Endothelial cell of umbilical vein (primary cell): Measurements from ENCODE around the gene MGST1.

Experiments used
- EZH2 ChIP-seq: IDR thresholded peaks from 2 replicates; pipeline ENCODE4 v1.6.1; 2012; ENCODE audit warnings: borderline replicate concordance, low read depth, mild to moderate bottlenecking, moderate library complexity, low read length, inconsistent platforms; ENCODE audit not compliant: severe bottlenecking
- FOS ChIP-seq: IDR thresholded peaks from 2 replicates; pipeline ENCODE4 v1.6.1; 2011; ENCODE audit warnings: mild to moderate bottlenecking, low read length, moderate library complexity, borderline replicate concordance; ENCODE audit not compliant: insufficient read depth
- GATA2 ChIP-seq: IDR thresholded peaks from 2 replicates; pipeline ENCODE4 v1.7.0; 2011; ENCODE audit warnings: low read depth, mild to moderate bottlenecking, moderate library complexity, mixed read lengths, low read length; ENCODE audit not compliant: insufficient read length, insufficient read depth
- POLR2A ChIP-seq: IDR thresholded peaks from 2 replicates; pipeline ENCODE4 v1.6.1; 2012; ENCODE audit warnings: low read depth, mild to moderate bottlenecking, control low read depth, low read length
- TF ChIP-seq, protein P1 (sequence below), 2 donors: IDR thresholded peaks; 1 replicate in 1 of 2; 2 replicates in 1 of 2; pipeline ENCODE4 v1.5.1; 2011; ENCODE audit warnings: low read length in 2 of 2, mild to moderate bottlenecking in 2 of 2, moderate library complexity in 2 of 2, control low read depth in 1 of 2, inconsistent platforms in 1 of 2, low read depth in 1 of 2; ENCODE audit not compliant: insufficient read depth in 1 of 2; ENCODE audit errors: extremely low read depth in 1 of 2
- TF ChIP-seq, protein P2 (sequence below): IDR thresholded peaks from 2 replicates; pipeline ENCODE4 v1.6.1; 2011; ENCODE audit not compliant: insufficient read depth, insufficient read length

DNA sequence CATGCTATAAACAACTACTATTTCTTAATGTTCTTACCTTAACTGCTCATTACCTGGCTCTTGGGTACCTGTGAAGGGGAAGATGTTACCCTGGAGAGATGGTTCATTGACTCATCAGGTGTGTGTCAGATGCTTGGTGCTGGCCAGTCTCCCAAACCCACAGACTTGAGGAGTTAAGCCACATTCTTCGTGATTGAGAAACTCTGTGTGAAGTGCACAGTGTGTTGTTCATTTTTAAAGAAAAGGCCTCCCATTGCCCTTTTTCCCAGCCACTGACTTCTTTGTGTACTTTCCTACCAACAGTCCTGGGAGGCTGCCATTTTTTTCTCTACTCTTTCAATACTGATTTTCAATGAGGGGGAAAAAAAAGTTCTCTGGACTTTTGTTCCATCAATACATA, 3.2 kb downstream of the MGST1 start:
- TF ChIP-seq, protein P1, sequence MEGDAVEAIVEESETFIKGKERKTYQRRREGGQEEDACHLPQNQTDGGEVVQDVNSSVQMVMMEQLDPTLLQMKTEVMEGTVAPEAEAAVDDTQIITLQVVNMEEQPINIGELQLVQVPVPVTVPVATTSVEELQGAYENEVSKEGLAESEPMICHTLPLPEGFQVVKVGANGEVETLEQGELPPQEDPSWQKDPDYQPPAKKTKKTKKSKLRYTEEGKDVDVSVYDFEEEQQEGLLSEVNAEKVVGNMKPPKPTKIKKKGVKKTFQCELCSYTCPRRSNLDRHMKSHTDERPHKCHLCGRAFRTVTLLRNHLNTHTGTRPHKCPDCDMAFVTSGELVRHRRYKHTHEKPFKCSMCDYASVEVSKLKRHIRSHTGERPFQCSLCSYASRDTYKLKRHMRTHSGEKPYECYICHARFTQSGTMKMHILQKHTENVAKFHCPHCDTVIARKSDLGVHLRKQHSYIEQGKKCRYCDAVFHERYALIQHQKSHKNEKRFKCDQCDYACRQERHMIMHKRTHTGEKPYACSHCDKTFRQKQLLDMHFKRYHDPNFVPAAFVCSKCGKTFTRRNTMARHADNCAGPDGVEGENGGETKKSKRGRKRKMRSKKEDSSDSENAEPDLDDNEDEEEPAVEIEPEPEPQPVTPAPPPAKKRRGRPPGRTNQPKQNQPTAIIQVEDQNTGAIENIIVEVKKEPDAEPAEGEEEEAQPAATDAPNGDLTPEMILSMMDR (IDR thresholded peaks at IDR 0.05; ENCODE audit: extremely low read depth in 1 of 2, insufficient read depth in 1 of 2, low read depth in 1 of 2, low read length in 2 of 2), result no peak
- TF ChIP-seq POLR2A (no peak), EZH2 (no peak), GATA2 (no peak), FOS (no peak)
- TF ChIP-seq, protein P2, sequence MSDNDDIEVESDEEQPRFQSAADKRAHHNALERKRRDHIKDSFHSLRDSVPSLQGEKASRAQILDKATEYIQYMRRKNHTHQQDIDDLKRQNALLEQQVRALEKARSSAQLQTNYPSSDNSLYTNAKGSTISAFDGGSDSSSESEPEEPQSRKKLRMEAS, result no peak
